Muscle layer of duodenum (tissue), 2 donors: Measurements from ENCODE around the gene SLC1A2.

Experiments
- H3K27ac ChIP-seq: one replicate; pipeline ENCODE4 v1.7.0; 2013; ENCODE audit warnings: mild to moderate bottlenecking, low read length
- H3K27me3 ChIP-seq: one replicate; pipeline ENCODE4 v1.7.0; 2013; ENCODE audit warnings: low read depth, mild to moderate bottlenecking, control low read depth, low read length
- H3K36me3 ChIP-seq, 2 donors: one replicate each; pipeline ENCODE4 v1.7.0; 2013; ENCODE audit warnings: low read length in 2 of 2, control low read depth in 1 of 2, mild to moderate bottlenecking in 1 of 2; ENCODE audit not compliant: insufficient read depth in 2 of 2, control insufficient read depth in 1 of 2
- H3K4me1 ChIP-seq, 2 donors: one replicate each; pipeline ENCODE4 v1.7.0; 2013; ENCODE audit warnings: low read length in 2 of 2, mild to moderate bottlenecking in 2 of 2, control low read depth in 1 of 2, moderate library complexity in 1 of 2; ENCODE audit not compliant: insufficient read depth in 2 of 2, control insufficient read depth in 1 of 2
- H3K4me3 ChIP-seq, 2 donors: one replicate each; pipeline ENCODE4 v1.7.0; 2013; ENCODE audit warnings: low read length in 2 of 2, low read depth in 1 of 2, mild to moderate bottlenecking in 1 of 2
- H3K9me3 ChIP-seq, 2 donors: one replicate each; pipeline ENCODE4 v1.7.0; 2013; ENCODE audit warnings: low read length in 2 of 2, control low read depth in 1 of 2, mild to moderate bottlenecking in 1 of 2; ENCODE audit not compliant: control insufficient read depth in 1 of 2
- donor health status: healthy.

Gene SLC1A2

DNA sequence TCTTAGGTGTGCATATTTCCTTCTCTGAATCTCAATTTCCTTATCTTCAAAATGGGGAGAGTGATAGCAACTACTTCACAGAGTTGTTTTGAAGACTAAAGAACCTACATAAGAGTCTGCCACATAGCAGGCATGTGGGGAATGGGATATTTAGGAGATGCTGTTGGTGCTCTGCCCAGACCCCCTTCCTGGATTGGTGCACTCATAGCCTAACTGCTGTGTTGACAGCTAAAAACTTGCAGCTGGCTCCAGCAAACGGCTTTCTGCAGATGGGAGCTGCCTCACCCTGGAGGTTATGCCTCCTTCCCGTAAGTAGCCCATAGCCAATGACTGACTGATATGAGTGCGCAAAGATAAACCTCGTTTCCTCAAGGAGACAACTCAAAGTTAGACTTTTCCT, 174.3 kb downstream of the SLC1A2 start:
- Histone ChIP-seq H3K9me3 (no peaks in the 10 kb centered on the region), H3K4me3 (no peak overlapping the region), H3K27ac (no peak overlapping the region), H3K36me3 (no peaks in the 10 kb centered on the region), H3K4me1 (no peaks in the 10 kb centered on the region), H3K27me3 (no peaks in the 10 kb centered on the region)

DNA sequence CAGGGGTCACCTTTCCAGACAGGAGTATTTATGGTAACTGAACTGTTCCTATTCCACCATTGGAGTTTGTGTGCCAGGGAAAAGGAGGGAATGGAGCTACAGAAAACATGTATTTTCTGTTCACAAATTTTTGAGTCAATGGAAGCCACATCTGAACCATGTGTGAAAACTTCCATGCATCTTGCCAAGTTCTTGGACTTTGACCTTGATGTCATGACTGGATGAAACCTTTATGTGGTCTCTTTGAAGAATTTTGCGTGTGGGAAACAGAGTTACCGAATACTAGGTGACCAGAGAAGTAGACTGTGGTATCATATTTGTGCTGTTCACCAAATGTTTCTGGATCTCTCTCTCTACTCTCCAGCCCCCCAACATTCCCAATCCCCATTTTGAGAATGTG, 175.6 kb downstream of the SLC1A2 start:
- H3K4me1 ChIP-seq, result no peaks in the 10 kb centered on the region
- H3K27ac ChIP-seq, result no peak overlapping the region
- H3K36me3 ChIP-seq, result no peaks in the 10 kb centered on the region

DNA sequence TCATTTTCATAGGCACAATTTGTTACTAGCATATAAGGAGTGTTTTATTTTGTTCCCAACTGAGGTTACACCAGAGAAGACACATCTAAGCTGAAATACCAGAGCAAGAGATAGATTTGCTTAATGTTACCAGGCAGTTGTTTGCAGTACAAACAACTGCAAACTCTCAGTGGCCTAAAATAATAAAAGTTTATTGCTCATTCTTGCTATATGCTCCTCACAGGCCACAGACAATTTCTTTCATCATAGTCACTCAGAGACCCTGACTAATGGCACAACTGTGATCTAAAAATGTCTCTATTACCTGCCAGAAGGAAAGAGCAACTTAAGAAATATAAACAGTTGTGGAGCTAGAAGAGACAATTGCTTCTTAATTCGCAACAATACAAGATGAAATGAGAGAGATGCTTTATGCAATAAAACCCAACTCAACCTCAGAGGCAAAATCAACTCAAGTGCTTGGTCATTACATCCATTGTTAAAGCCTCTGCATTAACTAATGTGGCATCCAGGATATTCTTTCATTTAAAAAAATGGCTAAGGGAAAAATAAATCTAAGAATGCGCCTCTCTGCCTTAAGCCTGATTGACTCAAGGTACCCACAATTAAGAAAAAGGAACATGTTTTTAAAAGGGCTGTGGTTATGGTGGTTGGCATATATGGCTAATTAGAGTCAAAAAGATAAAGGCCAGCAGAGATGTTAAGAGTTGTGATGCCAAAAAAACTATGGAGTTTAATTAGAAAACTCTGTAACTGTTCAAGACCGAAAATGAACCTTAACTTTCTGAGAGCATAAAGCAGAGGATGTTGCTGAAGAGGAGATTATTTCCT, 176.7 kb downstream of the SLC1A2 start:
- Histone ChIP-seq H3K36me3 (no peaks in the 10 kb centered on the region), H3K27ac (peak overlapping the region; percentile 1), H3K27me3 (no peaks in the 10 kb centered on the region), H3K4me3 (no peak overlapping the region), H3K4me1 (no peaks in the 10 kb centered on the region), H3K9me3 (no peaks in the 10 kb centered on the region)

More for the DNA sequence above, 175.6 kb downstream of the SLC1A2 start:
- Histone ChIP-seq H3K9me3 (no peaks in the 10 kb centered on the region), H3K4me3 (no peak overlapping the region), H3K27me3 (no peaks in the 10 kb centered on the region)

DNA sequence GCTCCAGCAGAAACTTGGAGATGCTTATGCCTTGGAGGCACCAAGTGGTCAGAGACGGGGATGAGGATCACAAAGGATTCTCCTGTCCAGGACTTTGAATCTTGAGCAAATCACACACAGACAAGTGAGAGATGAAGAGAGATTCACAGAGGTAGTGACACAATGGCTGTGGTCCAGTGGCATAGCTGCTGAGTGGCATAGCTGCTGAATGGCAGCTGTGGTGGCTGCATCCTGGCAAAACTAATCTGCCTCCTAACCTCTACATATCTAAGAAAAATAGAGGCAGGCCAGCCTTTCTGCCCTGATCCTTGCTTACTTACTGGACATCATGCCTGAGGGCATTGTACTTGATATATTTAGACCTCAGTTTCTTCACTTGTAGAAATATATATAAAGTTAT, 177.8 kb downstream of the SLC1A2 start:
- Histone ChIP-seq H3K9me3 (no peaks in the 10 kb centered on the region), H3K4me1 (no peaks in the 10 kb centered on the region), H3K4me3 (no peak overlapping the region), H3K36me3 (no peaks in the 10 kb centered on the region), H3K27me3 (no peaks in the 10 kb centered on the region), H3K27ac (no peak overlapping the region)

DNA sequence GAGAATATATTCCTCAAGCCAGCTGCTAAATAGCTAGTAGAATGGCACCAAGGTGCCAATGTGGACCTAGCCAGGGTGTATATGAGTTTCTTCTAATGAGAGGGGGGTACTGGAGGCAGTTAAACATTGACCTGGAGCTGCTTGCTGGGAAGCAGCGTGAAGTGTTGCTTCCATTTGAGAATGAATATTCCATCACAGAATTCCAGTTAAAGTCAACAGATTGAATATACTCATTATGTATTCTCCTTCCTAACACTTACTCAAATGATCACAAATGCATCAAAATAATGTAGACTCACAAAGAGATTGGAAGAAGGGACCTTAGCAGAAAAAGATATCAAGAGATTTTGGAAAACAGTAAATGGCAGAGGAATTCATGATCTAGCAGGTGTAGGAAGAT, 178.3 kb downstream of the SLC1A2 start:
- Histone ChIP-seq H3K4me3 (no peak overlapping the region), H3K27ac (no peak overlapping the region), H3K36me3 (no peaks in the 10 kb centered on the region), H3K9me3 (no peaks in the 10 kb centered on the region), H3K27me3 (no peaks in the 10 kb centered on the region), H3K4me1 (no peaks in the 10 kb centered on the region)

DNA sequence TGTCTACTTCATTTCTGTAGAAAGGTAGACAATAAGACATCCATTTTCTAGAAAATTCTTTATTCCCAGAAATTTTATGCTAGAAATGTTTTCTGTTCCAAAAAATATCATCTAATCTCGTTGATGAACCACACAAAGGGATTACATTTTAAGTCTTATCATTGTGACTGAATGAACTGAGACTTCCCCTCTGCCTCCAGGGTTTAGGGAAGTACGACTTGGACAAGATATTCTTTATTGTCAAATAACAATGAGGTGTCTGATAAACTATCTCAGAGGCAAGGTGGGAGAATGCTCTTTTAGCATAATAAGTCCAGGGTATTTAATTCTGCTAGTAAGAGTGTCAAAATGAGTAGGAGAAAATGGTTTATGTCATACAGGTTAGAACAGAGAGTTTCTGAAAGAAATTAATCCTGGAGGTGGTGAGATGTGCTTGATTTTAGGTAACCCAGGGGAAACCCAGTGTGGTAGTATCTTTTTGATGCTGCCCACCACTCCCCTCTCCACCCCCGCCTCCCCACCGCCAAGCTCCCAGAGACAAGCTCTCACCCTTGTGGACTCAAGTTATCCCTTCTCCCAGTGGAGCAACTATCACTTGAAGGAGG, 179.8 kb downstream of the SLC1A2 start:
- Histone ChIP-seq H3K27ac (no peak overlapping the region), H3K4me3 (no peak overlapping the region), H3K27me3 (no peaks in the 10 kb centered on the region), H3K4me1 (no peaks in the 10 kb centered on the region), H3K9me3 (no peaks in the 10 kb centered on the region), H3K36me3 (no peaks in the 10 kb centered on the region)

DNA sequence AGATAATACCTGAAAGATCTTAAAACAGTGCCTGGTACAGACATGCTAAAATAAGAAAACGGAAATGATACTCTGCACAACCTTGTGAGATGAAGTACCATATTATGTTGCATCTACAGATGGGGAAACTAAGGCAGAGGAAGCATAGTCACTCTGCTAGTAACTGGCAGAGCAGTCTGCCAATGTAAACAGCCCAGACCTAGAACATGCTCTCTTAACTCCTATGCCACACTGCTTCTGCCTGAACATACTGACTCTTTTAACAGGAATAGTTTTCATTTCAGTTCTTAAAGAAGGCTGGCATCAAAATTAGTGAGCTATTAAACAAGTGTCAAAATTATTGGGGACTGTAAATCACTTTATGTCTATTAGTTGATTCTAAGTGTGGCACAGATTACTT, 180.5 kb downstream of the SLC1A2 start:
- Histone ChIP-seq H3K4me3 (no peak overlapping the region), H3K27ac (no peak overlapping the region), H3K27me3 (no peaks in the 10 kb centered on the region), H3K9me3 (peaks cover 0 to 2% of the 10 kb centered on the region in 2 donors), H3K4me1 (no peaks in the 10 kb centered on the region), H3K36me3 (no peaks in the 10 kb centered on the region)

DNA sequence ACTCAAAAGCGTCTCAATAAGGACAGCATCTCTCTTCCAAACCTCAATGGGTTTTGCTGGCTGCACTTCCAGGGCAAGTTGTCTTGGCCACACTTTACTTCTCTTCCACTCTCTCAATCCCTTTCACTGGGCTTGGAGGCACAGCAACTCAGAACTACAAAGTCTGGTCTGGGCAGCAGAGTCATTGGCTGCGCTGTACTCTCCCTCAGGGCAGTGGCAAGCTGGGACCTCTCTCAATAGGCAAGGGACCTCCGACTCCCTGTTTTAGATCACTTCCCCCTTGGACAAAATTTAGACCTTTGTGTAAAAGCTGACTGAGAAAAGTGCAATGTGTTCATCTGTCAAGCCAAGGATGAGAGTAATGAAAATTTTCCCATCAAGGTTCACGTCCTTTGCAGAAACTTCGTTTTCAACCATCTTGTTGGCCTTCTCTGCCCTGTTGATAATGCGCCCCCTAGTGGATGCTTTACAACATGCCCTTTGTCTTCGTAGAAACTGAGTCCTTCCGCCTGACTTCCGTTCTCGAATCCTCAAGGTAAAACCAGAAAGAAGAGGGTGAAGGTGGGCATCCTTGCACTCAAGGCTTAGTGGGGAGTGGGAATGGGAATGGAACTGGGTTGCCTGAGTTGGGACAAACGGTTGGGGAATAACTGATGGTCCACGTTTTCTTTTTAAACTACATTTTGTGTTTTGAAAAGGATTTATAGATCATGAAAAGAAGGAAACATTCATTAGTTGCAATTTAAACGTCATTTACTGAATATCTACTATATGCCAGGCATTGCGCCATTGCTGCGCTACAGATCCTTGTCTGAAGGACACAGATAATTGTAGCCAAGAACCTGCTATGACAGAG, 181.3 kb downstream of the SLC1A2 start:
- Histone ChIP-seq H3K4me3 (no peak overlapping the region), H3K4me1 (no peaks in the 10 kb centered on the region), H3K27me3 (no peaks in the 10 kb centered on the region), H3K36me3 (no peaks in the 10 kb centered on the region), H3K9me3 (peaks cover 0 to 2% of the 10 kb centered on the region in 2 donors), H3K27ac (no peak overlapping the region)

DNA sequence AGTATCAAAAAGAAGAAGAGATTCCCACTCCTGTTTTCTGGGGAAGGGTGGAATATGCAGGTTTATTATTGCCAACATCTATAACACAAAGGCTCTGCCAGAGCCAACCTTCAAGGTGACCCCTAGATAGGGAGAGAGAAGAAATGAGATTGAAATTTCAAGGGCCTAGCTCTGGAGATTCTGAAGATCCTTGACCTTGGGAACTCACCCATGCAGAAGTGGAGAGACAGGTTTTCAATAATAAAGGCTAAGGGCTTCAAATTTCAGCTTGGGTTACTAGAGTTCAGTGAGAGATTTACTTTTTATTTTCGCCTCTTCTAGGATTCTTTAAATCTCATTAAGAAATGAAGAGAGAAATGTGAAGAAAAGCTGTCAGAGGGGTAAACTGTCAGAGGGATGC, 182.0 kb downstream of the SLC1A2 start:
- Histone ChIP-seq H3K27ac (no peak overlapping the region), H3K27me3 (no peaks in the 10 kb centered on the region), H3K4me1 (no peaks in the 10 kb centered on the region)

DNA sequence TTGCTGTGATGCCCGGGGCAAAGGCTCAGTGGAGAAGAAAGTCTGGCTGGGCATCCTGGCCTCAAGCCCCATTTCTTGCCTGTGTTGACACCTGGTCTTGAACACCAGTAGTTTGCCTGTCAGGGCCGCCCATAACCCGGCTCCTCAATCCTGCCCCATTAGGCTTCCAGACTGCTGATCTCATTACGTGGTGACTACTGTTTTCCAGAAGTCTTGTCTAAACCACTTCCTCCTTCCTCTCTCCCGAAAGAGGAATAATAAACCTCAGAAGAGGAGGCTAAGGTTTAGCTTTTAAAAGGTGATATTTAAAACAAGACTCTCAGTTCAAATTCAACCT, 182.7 kb downstream of the SLC1A2 start:
- no peak overlapping the region for H3K4me3 ChIP-seq
- H3K4me1 ChIP-seq, result no peaks in the 10 kb centered on the region
- H3K9me3 ChIP-seq, result peaks cover 0 to 2% of the 10 kb centered on the region in 2 donors
- peaks cover 0 to 1% of the 10 kb centered on the region in 2 donors for H3K36me3 ChIP-seq
- H3K27ac ChIP-seq, result no peak overlapping the region
- no peaks in the 10 kb centered on the region for H3K27me3 ChIP-seq

More for the DNA sequence above, 182.0 kb downstream of the SLC1A2 start:
- Histone ChIP-seq H3K9me3 (peaks cover 0 to 2% of the 10 kb centered on the region in 2 donors), H3K4me3 (no peak overlapping the region), H3K36me3 (no peaks in the 10 kb centered on the region)

DNA sequence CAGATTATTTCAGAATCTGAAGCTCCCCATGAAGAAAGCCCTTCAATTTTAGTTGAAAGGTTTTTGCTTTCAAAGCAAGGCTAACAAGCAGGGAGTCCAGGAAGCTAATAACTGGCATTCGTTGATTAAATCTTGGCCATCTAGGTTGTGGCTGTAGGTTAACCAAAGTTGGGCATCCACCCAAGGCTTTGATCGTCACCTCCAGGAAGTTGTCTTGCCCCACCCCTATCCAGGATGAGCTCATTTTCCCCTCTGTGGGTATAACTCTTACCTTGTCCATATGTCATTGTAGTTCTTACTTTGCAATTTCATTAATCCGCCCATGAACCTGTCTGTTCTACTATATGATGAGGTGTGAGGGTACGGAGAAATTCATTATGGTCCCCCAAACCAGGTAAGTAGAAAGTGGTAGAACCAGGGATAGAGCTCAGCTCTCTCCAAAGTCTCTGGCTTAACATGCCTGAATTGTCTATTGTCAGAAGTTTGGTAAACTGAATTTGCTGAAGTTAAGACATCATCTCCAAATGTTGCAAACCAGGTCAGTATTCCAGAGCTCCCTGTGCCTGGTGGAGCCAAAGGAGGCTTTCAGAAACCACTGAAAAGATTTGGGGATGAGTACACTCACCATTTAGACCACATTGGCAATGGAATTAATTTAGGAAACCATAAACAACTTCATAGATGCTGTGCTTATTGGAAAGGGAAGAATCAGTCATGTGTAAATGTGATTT, 183.3 kb downstream of the SLC1A2 start:
- H3K36me3 ChIP-seq, result peaks cover 0 to 5% of the 10 kb centered on the region in 2 donors
- H3K27ac ChIP-seq, result no peak overlapping the region
- peaks cover 0 to 2% of the 10 kb centered on the region in 2 donors for H3K9me3 ChIP-seq

More for the DNA sequence above, 183.3 kb downstream of the SLC1A2 start:
- Histone ChIP-seq H3K4me3 (no peak overlapping the region), H3K27me3 (no peaks in the 10 kb centered on the region), H3K4me1 (no peaks in the 10 kb centered on the region)
